AG04450 (cell line): ENCODE data around the gene ZSCAN30. TPM values are rescaled to one million over a fixed set of nuclear protein-coding genes. Genes with fewer than 3 reads are reported as not detected.

Source experiments
- CTCF ChIA-PET: fragments of 300-600, 350-600 bp; formaldehyde crosslinking; extraction: SDS; loops from one replicate; lab custom pipeline; 2022; ENCODE audit warnings: antibody characterized with exemption, inconsistent platforms; lab: Charles Lee
- POLR2A ChIA-PET: fragments of 350-600 bp; formaldehyde crosslinking; extraction: SDS; loops from one replicate; lab custom pipeline; 2021; ENCODE audit warnings: antibody characterized with exemption, inconsistent platforms; lab: Yijun Ruan, JAX
- DNase-seq: peaks from one replicate; pipeline ENCODE4 v3.0.0-alpha.2; 2011; ENCODE audit warnings: low read depth, low spot score
- H3K27ac ChIP-seq: one replicate; pipeline ENCODE4 v1.5.1; 2012; ENCODE audit warnings: low read depth, low read length, control low read depth
- H3K27me3 ChIP-seq: one replicate; pipeline ENCODE4 v1.6.0; 2012; ENCODE audit warnings: low read length; ENCODE audit not compliant: control insufficient read depth, insufficient read depth
- H3K4me3 ChIP-seq: 2 replicates; pipeline ENCODE4 v1.5.1; 2011; ENCODE audit warnings: mild to moderate bottlenecking, low read depth, low read length, control low read depth
- H3K9me3 ChIP-seq: 2 replicates; pipeline ENCODE4 v1.5.1; 2012; ENCODE audit warnings: low read length; ENCODE audit not compliant: control insufficient read depth, insufficient read depth
- polyA plus RNA-seq: library from polyadenylated mRNA; depleted of rRNA; stranded (reverse); fragments of >200 nt; gene quantifications from 2 replicates; pipeline ENCODE4 v1.2.3, GENCODE V29; 2011
- TF ChIP-seq, protein P1 (sequence below): IDR thresholded peaks from 2 replicates; pipeline ENCODE4 v1.5.1; 2011; ENCODE audit warnings: low read depth, low read length, control low read depth, inconsistent platforms

ZSCAN30 gene
- polyA plus RNA-seq, 1 experiment = 14.4 TPM

GRCh38 chr18:35282353-35282752 is 7.7 kb downstream of the ZSCAN30 start:
- Histone ChIP-seq H3K27me3 (no peaks in the 10 kb centered on the region), H3K27ac (no peak overlapping the region), H3K4me3 (no peak overlapping the region), H3K9me3 (peaks cover 22% of the 10 kb centered on the region)
- TF ChIP-seq, protein P1, sequence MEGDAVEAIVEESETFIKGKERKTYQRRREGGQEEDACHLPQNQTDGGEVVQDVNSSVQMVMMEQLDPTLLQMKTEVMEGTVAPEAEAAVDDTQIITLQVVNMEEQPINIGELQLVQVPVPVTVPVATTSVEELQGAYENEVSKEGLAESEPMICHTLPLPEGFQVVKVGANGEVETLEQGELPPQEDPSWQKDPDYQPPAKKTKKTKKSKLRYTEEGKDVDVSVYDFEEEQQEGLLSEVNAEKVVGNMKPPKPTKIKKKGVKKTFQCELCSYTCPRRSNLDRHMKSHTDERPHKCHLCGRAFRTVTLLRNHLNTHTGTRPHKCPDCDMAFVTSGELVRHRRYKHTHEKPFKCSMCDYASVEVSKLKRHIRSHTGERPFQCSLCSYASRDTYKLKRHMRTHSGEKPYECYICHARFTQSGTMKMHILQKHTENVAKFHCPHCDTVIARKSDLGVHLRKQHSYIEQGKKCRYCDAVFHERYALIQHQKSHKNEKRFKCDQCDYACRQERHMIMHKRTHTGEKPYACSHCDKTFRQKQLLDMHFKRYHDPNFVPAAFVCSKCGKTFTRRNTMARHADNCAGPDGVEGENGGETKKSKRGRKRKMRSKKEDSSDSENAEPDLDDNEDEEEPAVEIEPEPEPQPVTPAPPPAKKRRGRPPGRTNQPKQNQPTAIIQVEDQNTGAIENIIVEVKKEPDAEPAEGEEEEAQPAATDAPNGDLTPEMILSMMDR = no peak
- peak; percentile 75 for DNase-seq
- POLR2A ChIA-PET = no interaction called here
- CTCF ChIA-PET = no interaction called here

- ChIA-PET CTCF (no interaction called here), POLR2A (no interaction called here)
- TF ChIP-seq, protein P1 = no peak
- Histone ChIP-seq H3K4me3 (no peak overlapping the region), H3K9me3 (peaks cover 23% of the 10 kb centered on the region), H3K27ac (no peak overlapping the region), H3K27me3 (no peaks in the 10 kb centered on the region)
- DNase-seq = no peak
These were observed 11.1 kb downstream of the ZSCAN30 start for GRCh38 chr18:35278969-35279368.

DNA sequence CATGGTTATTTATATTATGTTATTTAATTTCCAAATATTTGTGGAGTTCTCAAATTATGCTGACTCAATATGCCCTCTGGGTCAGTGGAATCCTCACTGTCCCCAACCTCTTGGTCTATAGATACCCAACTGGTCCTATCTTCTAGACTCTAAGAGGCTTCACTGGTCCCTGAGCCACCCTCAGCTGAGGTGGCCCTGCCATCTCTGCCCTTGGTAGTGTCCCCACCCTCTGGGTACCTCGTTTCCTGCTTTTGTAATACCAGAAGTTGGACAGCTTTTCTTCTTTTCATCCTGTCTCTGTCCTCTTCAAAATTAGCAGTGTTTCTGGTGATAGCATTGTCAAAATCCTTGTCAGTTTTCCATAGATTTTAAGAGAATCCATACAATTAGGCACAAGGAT is 11.9 kb downstream of the ZSCAN30 start:
- Histone ChIP-seq H3K27ac (no peak overlapping the region), H3K9me3 (peaks cover 17% of the 10 kb centered on the region), H3K27me3 (no peaks in the 10 kb centered on the region), H3K4me3 (no peak overlapping the region)
- ChIA-PET POLR2A (no interaction called here), CTCF (no interaction called here)
- TF ChIP-seq, protein P1 = no peak
- no peak for DNase-seq

- DNase-seq = no peak
- no peak overlapping the region for H3K27ac ChIP-seq
- H3K9me3 ChIP-seq = peaks cover 17% of the 10 kb centered on the region
- H3K4me3 ChIP-seq = no peak overlapping the region
- ChIA-PET CTCF (no interaction called here), POLR2A (no interaction called here)
- TF ChIP-seq, protein P1 = no peak
- H3K27me3 ChIP-seq = no peaks in the 10 kb centered on the region
These were observed 12.4 kb downstream of the ZSCAN30 start for GRCh38 chr18:35277633-35278032.

DNA sequence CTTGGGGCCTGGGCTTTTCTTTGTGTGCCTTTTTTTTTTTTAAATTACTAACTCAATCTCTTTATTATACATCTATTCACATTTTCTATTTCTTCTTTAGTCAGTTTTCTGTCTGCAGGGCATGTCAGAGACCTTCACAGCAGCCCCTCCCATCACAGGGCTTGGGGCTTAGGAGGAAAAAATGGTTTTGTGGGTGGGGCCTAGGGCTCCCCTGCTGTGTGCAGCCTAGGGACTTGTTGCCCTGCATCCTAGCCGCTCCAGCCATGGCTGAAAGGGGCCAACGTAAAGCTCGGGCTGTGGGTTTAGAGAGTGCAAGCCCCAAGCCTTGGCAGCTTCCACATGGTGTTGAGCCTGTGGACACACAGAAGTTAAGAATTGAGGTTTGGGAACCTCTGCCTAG is 13.8 kb downstream of the ZSCAN30 start:
- Histone ChIP-seq H3K27me3 (no peaks in the 10 kb centered on the region), H3K9me3 (peaks cover 28% of the 10 kb centered on the region), H3K4me3 (no peak overlapping the region), H3K27ac (no peak overlapping the region)
- ChIA-PET CTCF (no interaction called here), POLR2A (no interaction called here)
- DNase-seq = no peak
- TF ChIP-seq, protein P1 = no peak
